CD4-positive, alpha-beta T cell treated with Interleukin-2 at 100 ng/mL for 4 hours (primary cell): ENCODE measurements around the gene CAMK2D.
"Not testable (repeated sequence)": the region's sequence is repeated elsewhere in the genome, so short reads cannot be mapped to it uniquely, and the experiment has no call there.

ENCODE experiments used
- DNase-seq: peaks from one replicate; pipeline ENCODE4 v3.0.0-alpha.2; 2020; ENCODE audit warnings: low spot score

The CAMK2D gene

GRCh38 chr4:113761620-113762185 is at the start of gene CAMK2D:
CAMK2D (minus strand) TSS chr4:113761738; CDS start chr4:113761068, 670 bp downstream.
- DNase-seq = peak; percentile 84

- no peak for DNase-seq
Observed at GRCh38 chr4:113810906-113811305, 49.4 kb upstream of the CAMK2D start.

- no peak for DNase-seq
Observed at GRCh38 chr4:113809311-113809710, 47.8 kb upstream of the CAMK2D start.

- DNase-seq = no peak
Observed at GRCh38 chr4:113806850-113807249, 45.3 kb upstream of the CAMK2D start.

GRCh38 chr4:113801882-113802281 is 40.3 kb upstream of the CAMK2D start:
- DNase-seq = no peak

- not testable (repeated sequence) for DNase-seq
Observed at GRCh38 chr4:113796381-113796780, 34.8 kb upstream of the CAMK2D start.

GRCh38 chr4:113790478-113790877 is 28.9 kb upstream of the CAMK2D start:
- DNase-seq = no peak

- DNase-seq = no peak
Observed at GRCh38 chr4:113788888-113789287, 27.4 kb upstream of the CAMK2D start.

GRCh38 chr4:113785781-113786180 is 24.2 kb upstream of the CAMK2D start:
- no peak for DNase-seq

GRCh38 chr4:113784497-113785250 is 23.1 kb upstream of the CAMK2D start:
- DNase-seq = no peak

- no peak for DNase-seq
Observed at GRCh38 chr4:113783701-113784100, 22.2 kb upstream of the CAMK2D start.

GRCh38 chr4:113783289-113783688 is 21.8 kb upstream of the CAMK2D start:
- DNase-seq = no peak

GRCh38 chr4:113781439-113782040 is 20.0 kb upstream of the CAMK2D start:
- peak; percentile 55 for DNase-seq

- no peak for DNase-seq
Observed at GRCh38 chr4:113776679-113777078, 15.1 kb upstream of the CAMK2D start.

- no peak for DNase-seq
Observed at GRCh38 chr4:113776016-113776415, 14.5 kb upstream of the CAMK2D start.

- DNase-seq = no peak
Observed at GRCh38 chr4:113773756-113774155, 12.2 kb upstream of the CAMK2D start.

- no peak for DNase-seq
Observed at GRCh38 chr4:113773014-113773413, 11.5 kb upstream of the CAMK2D start.

- no peak for DNase-seq
Observed at GRCh38 chr4:113772319-113772718, 10.8 kb upstream of the CAMK2D start.

- no peak for DNase-seq
Observed at GRCh38 chr4:113769744-113770143, 8.2 kb upstream of the CAMK2D start.

GRCh38 chr4:113768952-113769351 is 7.4 kb upstream of the CAMK2D start:
- DNase-seq = no peak

- no peak for DNase-seq
Observed at GRCh38 chr4:113766882-113767281, 5.3 kb upstream of the CAMK2D start.

- no peak for DNase-seq
Observed at GRCh38 chr4:113764720-113765264, 3.3 kb upstream of the CAMK2D start.

GRCh38 chr4:113763923-113764322 is 2.4 kb upstream of the CAMK2D start:
- not testable (repeated sequence) for DNase-seq
